ENCODE data around the gene PLAC1.

PLAC1 gene

GRCh38 chrX:134628663-134629062 is 29.6 kb downstream of the PLAC1 start:
- Histone ChIP-seq H3K4me3 (replicated peaks; ENCODE audit: insufficient read depth, low read length) (no peak overlapping the region), H3K27ac (replicated peaks) (no peak overlapping the region), H3K27me3 (ENCODE audit: insufficient read depth, poor library complexity, severe bottlenecking) (no peaks in the 10 kb centered on the region)
- TF ChIP-seq, protein P1, sequence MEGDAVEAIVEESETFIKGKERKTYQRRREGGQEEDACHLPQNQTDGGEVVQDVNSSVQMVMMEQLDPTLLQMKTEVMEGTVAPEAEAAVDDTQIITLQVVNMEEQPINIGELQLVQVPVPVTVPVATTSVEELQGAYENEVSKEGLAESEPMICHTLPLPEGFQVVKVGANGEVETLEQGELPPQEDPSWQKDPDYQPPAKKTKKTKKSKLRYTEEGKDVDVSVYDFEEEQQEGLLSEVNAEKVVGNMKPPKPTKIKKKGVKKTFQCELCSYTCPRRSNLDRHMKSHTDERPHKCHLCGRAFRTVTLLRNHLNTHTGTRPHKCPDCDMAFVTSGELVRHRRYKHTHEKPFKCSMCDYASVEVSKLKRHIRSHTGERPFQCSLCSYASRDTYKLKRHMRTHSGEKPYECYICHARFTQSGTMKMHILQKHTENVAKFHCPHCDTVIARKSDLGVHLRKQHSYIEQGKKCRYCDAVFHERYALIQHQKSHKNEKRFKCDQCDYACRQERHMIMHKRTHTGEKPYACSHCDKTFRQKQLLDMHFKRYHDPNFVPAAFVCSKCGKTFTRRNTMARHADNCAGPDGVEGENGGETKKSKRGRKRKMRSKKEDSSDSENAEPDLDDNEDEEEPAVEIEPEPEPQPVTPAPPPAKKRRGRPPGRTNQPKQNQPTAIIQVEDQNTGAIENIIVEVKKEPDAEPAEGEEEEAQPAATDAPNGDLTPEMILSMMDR (IDR thresholded peaks at IDR 0.05; ENCODE audit: insufficient read depth, low read length): no peak
- TF ChIP-seq GABPA (IDR thresholded peaks at IDR 0.05; ENCODE audit: low read depth) (no peak), POLR2AphosphoS5 (IDR thresholded peaks at IDR 0.05; ENCODE audit: low read depth) (no peak), REST (IDR thresholded peaks at IDR 0.05; ENCODE audit: insufficient replicate concordance, low read depth) (no peak), SPI1 (IDR thresholded peaks at IDR 0.05; ENCODE audit: borderline replicate concordance, low read depth) (no peak)
- DNase-seq (ENCODE audit: low read depth in 1 of 2, low spot score in 1 of 2): no peak

DNA sequence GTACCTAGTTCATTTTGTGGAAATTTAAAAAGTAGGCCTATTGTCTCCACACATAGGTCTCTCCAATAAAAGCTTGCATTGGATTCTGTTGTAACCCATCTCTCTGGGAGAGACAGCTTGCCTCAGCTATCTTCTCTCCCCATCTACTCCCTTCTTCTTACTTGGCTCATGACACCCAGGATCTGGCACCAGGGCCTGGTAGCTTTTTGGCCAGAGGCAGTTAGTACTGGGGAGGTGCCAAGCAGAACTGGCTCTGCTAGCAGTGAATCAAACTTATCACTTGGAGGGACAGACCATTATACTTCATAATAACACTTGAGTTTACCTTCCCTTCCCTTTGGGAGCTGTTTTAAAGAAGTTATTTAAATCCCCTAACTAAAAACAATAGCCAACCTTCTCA is 31.8 kb downstream of the PLAC1 start:
- Histone ChIP-seq H3K27me3 (ENCODE audit: insufficient read depth, poor library complexity, severe bottlenecking) (no peaks in the 10 kb centered on the region), H3K4me3 (replicated peaks; ENCODE audit: insufficient read depth, low read length) (no peak overlapping the region), H3K27ac (replicated peaks) (no peak overlapping the region)
- TF ChIP-seq REST (IDR thresholded peaks at IDR 0.05; ENCODE audit: insufficient replicate concordance, low read depth) (no peak), GABPA (IDR thresholded peaks at IDR 0.05; ENCODE audit: low read depth) (no peak), POLR2AphosphoS5 (IDR thresholded peaks at IDR 0.05; ENCODE audit: low read depth) (no peak), SPI1 (IDR thresholded peaks at IDR 0.05; ENCODE audit: borderline replicate concordance, low read depth) (no peak)
- TF ChIP-seq, protein P1 (IDR thresholded peaks at IDR 0.05; ENCODE audit: insufficient read depth, low read length): no peak
- DNase-seq (ENCODE audit: low read depth in 1 of 2, low spot score in 1 of 2): no peak

DNA sequence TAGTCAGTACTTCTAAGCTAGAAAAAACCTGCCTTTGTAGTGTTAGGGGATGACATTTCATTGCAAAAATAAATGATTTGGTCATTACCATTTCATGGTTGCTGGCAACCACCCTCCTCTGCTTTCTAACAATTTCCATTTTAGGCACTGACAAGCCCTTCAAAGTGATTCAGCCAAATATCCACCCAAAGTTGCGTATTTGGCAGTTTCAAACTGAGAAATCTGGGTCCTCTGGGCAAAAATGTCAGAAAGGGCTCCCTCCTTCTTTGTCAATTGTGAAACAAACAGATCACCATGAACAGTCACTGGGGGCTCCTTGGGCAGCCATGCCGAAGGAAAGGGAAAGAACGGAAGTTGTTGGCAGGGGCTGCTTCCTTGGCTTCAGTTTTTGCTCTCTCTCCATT is 33.0 kb downstream of the PLAC1 start:
- Histone ChIP-seq H3K4me3 (replicated peaks; ENCODE audit: insufficient read depth, low read length) (no peak overlapping the region), H3K27ac (replicated peaks) (no peak overlapping the region), H3K27me3 (ENCODE audit: insufficient read depth, poor library complexity, severe bottlenecking) (no peaks in the 10 kb centered on the region)
- DNase-seq (ENCODE audit: low read depth in 1 of 2, low spot score in 1 of 2): no peak
- TF ChIP-seq GABPA (IDR thresholded peaks at IDR 0.05; ENCODE audit: low read depth) (no peak), REST (IDR thresholded peaks at IDR 0.05; ENCODE audit: insufficient replicate concordance, low read depth) (no peak), SPI1 (IDR thresholded peaks at IDR 0.05; ENCODE audit: borderline replicate concordance, low read depth) (no peak), POLR2AphosphoS5 (IDR thresholded peaks at IDR 0.05; ENCODE audit: low read depth) (no peak)
- TF ChIP-seq, protein P1 (IDR thresholded peaks at IDR 0.05; ENCODE audit: insufficient read depth, low read length): no peak
